Testis (tissue), 2 donors: ENCODE results near the gene BACH2.

Experiments
- POLR2A ChIP-seq: fragments of 450-650 bp; IDR thresholded peaks from one replicate; pipeline ENCODE4 v1.6.1; 2017; ENCODE audit warnings: antibody characterized with exemption, mild to moderate bottlenecking, moderate library complexity
- TF ChIP-seq, protein P1 (sequence below), 3 experiments: fragments of 450-650 bp in 2 of 3; fragments of 200-600 bp in 1 of 3; sonication (generic) in 1 of 3; IDR thresholded peaks; one replicate each; pipeline ENCODE4 v1.5.1; 2016 to 2019; ENCODE audit warnings: antibody characterized with exemption in 3 of 3, mild to moderate bottlenecking in 2 of 3, moderate library complexity in 1 of 3

DNA sequence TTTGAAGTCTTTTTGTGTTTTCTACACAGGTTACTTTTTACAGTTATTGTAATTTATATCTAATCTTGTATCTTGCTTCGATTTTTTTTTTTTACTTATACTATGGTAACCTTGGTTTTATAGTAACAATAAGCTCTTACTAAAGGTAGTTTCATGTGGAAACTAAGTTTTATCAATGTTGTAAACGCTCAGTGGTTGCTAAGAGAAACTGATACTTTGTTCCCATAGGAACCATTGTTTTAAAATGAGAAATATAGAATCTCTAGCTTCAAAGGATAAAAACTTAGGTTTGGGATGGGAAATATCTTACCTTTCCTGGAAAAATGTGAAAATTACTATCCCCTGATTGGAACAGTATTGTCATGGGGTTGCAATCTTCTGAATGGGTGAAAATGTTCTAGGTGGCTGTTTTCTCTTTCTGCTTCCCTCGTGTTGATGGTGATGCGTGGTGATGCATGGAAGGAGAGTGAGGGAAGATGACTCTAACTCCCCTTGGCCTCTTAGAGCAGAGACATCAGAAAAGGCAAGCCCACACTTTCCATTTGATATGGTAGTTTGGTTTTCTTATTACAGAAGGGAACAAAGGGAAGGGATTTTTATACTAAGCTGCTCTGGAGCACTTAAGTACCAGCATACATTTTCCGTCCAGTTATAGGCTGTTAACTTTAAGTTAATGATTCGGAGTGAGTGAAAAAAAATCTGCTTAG lies 23.5 kb upstream of the BACH2 start:
- TF ChIP-seq, protein P1, sequence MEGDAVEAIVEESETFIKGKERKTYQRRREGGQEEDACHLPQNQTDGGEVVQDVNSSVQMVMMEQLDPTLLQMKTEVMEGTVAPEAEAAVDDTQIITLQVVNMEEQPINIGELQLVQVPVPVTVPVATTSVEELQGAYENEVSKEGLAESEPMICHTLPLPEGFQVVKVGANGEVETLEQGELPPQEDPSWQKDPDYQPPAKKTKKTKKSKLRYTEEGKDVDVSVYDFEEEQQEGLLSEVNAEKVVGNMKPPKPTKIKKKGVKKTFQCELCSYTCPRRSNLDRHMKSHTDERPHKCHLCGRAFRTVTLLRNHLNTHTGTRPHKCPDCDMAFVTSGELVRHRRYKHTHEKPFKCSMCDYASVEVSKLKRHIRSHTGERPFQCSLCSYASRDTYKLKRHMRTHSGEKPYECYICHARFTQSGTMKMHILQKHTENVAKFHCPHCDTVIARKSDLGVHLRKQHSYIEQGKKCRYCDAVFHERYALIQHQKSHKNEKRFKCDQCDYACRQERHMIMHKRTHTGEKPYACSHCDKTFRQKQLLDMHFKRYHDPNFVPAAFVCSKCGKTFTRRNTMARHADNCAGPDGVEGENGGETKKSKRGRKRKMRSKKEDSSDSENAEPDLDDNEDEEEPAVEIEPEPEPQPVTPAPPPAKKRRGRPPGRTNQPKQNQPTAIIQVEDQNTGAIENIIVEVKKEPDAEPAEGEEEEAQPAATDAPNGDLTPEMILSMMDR (IDR thresholded peaks at IDR 0.05): no peak
- TF ChIP-seq POLR2A: no peak
